Cerebellar cortex (tissue), 1 donor: Measurements from ENCODE around the gene ENKUR.

ENCODE experiments used
- DNase-seq: peaks from one replicate; pipeline ENCODE4 v3.0.0-alpha.2; 2015; ENCODE audit warnings: low spot score

Gene ENKUR

GRCh38 chr10:25015828-25016375 lies at the start of gene ENKUR:
Gene ENKUR (minus strand): TSS chr10:25016158. CDS start chr10:25015936, 222 bp downstream.
- peak; percentile 95 for DNase-seq

- DNase-seq: no peak
These were observed 48.4 kb upstream of the ENKUR start for GRCh38 chr10:25064401-25064800.

- DNase-seq: no peak
These were observed 47.7 kb upstream of the ENKUR start for GRCh38 chr10:25063644-25064043.

- no peak for DNase-seq
These were observed 47.2 kb upstream of the ENKUR start for GRCh38 chr10:25063157-25063556.

GRCh38 chr10:25061711-25062449 lies 45.9 kb upstream of the ENKUR start:
- no peak for DNase-seq

GRCh38 chr10:25061125-25061524 lies 45.2 kb upstream of the ENKUR start:
- DNase-seq: no peak

GRCh38 chr10:25059990-25060389 lies 44.0 kb upstream of the ENKUR start:
- no peak for DNase-seq

GRCh38 chr10:25057886-25058285 lies 41.9 kb upstream of the ENKUR start:
- no peak for DNase-seq

GRCh38 chr10:25056726-25057125 lies 40.8 kb upstream of the ENKUR start:
- no peak for DNase-seq

- DNase-seq: no peak
These were observed 36.1 kb upstream of the ENKUR start for GRCh38 chr10:25052012-25052411.

GRCh38 chr10:25050402-25050801 lies 34.4 kb upstream of the ENKUR start:
- no peak for DNase-seq

GRCh38 chr10:25049966-25050365 lies 34.0 kb upstream of the ENKUR start:
- no peak for DNase-seq

- no peak for DNase-seq
These were observed 32.5 kb upstream of the ENKUR start for GRCh38 chr10:25048450-25048849.

GRCh38 chr10:25047591-25048301 lies 31.8 kb upstream of the ENKUR start:
- no peak for DNase-seq

- no peak for DNase-seq
These were observed 31.1 kb upstream of the ENKUR start for GRCh38 chr10:25047088-25047487.

GRCh38 chr10:25046641-25047040 lies 30.7 kb upstream of the ENKUR start:
- no peak for DNase-seq

- no peak for DNase-seq
These were observed 23.6 kb upstream of the ENKUR start for GRCh38 chr10:25039531-25039930.

- DNase-seq: no peak
These were observed 22.4 kb upstream of the ENKUR start for GRCh38 chr10:25038325-25038724.

- DNase-seq: no peak
These were observed 20.4 kb upstream of the ENKUR start for GRCh38 chr10:25036381-25036780.

GRCh38 chr10:25029519-25029918 lies 13.6 kb upstream of the ENKUR start:
- DNase-seq: no peak

GRCh38 chr10:25028711-25029110 lies 12.8 kb upstream of the ENKUR start:
- DNase-seq: no peak

- DNase-seq: no peak
These were observed 10.5 kb upstream of the ENKUR start for GRCh38 chr10:25026463-25026862.

- DNase-seq: no peak
These were observed 8.6 kb upstream of the ENKUR start for GRCh38 chr10:25024528-25024927.
